HCT116 (cell line): Measurements from ENCODE around the gene CKS1B.

Source experiments
- CTCF ChIP-seq, 3 experiments: fragments of 200-600 bp in 1 of 3; sonication (generic) in 1 of 3; IDR thresholded peaks in 2 of 3; conservative IDR thresholded peaks in 1 of 3; 2 replicates each; pipeline ENCODE4 v1.5.1; 2012 to 2017; ENCODE audit warnings: low read depth in 2 of 3, low read length in 2 of 3, antibody characterized with exemption in 1 of 3, borderline replicate concordance in 1 of 3, control low read depth in 1 of 3, mild to moderate bottlenecking in 1 of 3, mixed read lengths in 1 of 3, mixed run types in 1 of 3, moderate library complexity in 1 of 3; ENCODE audit not compliant: insufficient read depth in 1 of 3
- POLR2A ChIP-seq: IDR thresholded peaks from 2 replicates; pipeline ENCODE4 v1.7.0; 2011; ENCODE audit warnings: borderline replicate concordance; ENCODE audit not compliant: insufficient read depth, insufficient read length; ENCODE audit errors: extremely low read depth
- POLR2AphosphoS5 ChIP-seq: IDR thresholded peaks from 2 replicates; pipeline ENCODE4 v1.6.1; 2011; ENCODE audit warnings: mild to moderate bottlenecking, low read depth, low read length, moderate library complexity

GRCh38 chr1:154967331-154967950, 7.0 kb upstream of the CKS1B start:
- TF ChIP-seq POLR2A (no peak), CTCF (IDR thresholded peaks at IDR 0.05 in 2 of 3, conservative IDR thresholded peaks at IDR 0.05 in 1 of 3; ENCODE audit: borderline replicate concordance in 1 of 3, insufficient read depth in 1 of 3, low read depth in 2 of 3, low read length in 2 of 3) (no peak), POLR2AphosphoS5 (no peak)
